NCI-H1417 treated with DMSO at 0.1 percent for 48 hours (cell line): ENCODE measurements around the gene POLA2.
"Not testable (repeated sequence)": the region's sequence is repeated elsewhere in the genome, so short reads cannot be mapped to it uniquely, and the experiment has no call there.

Source experiments
- DNase-seq: peaks from one replicate; lab custom pipeline; 2025; lab: John Stamatoyannopoulos, UW

POLA2 gene

DNA sequence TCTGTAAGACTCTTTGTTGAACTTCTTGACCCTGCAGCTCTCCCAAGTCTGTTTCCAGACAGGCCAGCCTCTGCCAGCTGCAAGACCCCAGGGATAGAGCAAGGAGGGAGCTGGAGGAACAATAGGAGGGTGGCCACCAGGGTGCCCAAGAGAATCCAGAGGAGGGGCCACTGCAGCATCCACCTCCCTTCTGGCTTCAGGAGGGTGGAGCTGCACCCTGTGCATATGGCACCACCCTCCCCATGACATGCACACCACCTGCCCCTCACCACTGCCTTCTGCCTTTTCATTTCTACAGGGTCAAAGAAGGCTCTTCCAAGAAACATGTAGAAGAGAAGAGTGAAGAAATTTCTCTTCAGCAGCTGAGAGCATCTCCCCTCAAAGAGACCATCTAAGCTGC lies 20.1 kb upstream of the POLA2 start:
- no peak for DNase-seq

DNA sequence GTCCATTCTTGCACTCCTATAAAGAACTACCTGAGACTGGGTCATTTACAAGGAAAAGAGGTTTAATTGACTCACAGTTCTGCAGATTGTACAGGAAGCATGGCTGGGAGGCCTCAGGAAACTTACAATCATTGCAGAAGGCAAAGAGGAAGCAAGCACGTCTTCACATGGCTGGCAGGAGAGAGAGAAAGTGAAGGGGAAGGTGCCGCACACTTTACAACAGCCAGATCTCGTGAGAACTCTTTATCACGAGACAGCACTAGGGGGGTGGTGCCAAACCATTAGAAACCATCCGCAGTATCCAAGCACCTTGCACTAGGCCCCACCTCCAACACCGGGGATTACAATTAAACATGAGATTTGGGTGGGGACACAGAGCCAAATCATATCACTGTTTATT lies 19.4 kb upstream of the POLA2 start:
- DNase-seq: no peak

DNA sequence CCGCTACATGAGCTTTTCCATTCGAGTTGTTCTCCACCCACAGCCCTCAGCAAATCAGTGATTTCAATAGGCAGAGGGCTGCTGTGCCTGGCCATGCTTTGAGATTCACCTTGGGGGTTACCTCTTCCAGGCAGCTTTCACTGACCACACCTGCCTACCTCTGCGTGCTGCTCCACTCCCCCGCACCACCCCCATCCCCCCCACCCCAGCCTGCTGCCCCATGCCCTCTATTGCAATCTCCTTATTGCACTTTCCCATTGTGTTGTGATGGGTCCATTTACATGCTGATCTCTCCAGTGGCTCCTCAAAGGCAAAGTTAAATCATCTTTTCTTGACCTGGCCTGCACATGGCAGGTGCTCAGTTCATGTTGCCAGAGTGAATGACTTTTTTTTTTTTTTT lies 18.0 kb upstream of the POLA2 start:
- DNase-seq: no peak

DNA sequence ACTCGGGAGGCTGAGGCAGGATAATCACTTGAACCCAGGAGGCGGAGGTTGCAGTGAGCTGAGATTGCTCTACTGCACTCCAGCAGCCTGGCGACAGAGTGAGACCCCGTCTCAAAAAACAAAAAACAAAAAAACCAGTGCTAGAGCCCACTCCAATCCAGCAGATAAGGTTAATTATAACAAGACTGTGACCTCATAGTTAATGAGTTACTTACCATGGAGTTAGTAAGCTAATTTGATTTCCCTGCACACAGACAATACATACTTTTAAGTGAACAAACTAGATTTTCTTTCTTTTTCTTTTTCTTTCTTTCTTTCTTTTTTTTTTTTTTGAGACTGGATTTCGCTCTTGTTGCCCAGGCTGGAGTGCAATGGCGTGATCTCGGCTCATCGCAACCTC lies 16.7 kb upstream of the POLA2 start:
- not testable (repeated sequence) for DNase-seq

DNA sequence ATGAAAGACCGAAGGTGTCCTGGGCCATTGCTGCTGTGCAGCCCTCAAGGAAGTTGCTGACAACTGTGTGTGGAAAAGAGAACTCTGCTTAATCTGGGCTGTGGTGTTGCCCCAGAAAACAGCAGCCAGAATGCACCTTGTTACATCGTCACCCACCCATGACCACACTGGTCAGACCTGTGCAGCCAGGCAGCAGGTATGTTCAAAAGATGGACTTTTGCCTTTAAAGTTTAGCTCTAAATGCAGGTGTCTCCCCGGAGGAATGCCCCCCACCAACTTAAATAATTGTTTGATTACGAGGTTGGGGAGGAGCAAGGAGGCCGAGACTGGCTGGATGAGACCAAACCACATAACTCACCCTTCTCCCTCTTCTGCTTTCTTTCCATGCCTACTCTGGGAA lies 15.3 kb upstream of the POLA2 start:
- no peak for DNase-seq

DNA sequence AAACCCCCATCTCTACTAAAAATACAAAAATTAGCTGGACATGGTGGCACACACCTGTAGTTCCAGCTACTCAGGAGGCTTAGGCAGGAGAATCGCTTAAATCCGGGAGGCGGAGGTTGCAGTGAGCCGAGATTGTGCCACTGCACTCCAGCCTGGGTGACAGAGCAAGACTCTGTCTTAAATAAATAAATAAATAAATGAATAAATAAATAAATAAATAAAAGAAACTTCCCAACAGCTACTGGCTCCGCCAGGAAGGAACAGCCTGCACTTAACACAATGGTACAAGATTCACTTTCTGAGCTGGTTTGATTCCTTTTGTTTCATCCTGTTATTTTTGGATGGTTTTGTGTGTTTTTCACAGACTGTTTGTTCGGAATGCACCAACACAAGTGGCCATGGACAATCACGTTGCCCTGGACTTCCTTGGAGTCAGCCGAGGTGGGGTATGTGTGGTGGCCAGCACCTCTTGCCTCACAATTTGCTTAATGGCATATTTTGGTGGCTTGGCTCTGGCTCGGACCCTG lies 13.5 kb upstream of the POLA2 start:
- DNase-seq: not testable (repeated sequence)

DNA sequence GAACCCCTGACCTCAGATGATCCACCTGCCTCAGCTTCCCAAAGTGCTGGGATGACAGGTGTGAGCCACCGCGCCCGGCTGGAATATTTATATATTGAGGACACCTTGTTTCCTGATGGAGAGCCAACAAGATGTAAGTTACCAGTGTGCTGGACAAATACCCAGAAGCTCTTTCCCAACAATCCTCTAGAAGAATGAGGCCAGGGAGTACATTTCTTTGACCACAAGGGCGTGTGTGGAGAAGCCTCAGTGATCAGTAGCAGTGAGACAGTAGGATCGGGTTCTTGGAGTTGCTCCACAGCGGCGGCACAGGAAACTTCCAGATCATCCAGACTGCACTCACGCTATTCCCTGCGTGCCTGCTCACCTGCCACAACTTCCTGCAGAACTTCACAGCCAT lies 10.3 kb upstream of the POLA2 start:
- DNase-seq: no peak

DNA sequence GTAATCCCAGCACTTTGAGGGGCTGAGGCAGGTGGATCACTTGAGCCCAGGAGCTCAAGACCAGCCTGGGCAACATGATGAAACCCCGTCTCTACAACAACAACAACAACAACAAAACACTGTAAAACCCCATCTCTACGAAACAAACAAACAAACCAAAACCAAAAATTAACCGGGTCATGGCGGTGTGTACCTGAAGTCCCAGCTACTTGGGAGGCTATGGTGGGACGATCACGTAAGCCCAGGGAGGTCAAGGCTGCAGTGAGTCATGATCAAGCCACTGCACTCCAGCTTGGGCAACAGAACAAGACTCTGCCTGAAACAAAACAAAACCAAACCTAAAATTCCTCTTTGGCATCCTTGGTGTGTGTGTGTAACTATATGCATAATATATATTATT lies 7.0 kb upstream of the POLA2 start:
- no peak for DNase-seq

DNA sequence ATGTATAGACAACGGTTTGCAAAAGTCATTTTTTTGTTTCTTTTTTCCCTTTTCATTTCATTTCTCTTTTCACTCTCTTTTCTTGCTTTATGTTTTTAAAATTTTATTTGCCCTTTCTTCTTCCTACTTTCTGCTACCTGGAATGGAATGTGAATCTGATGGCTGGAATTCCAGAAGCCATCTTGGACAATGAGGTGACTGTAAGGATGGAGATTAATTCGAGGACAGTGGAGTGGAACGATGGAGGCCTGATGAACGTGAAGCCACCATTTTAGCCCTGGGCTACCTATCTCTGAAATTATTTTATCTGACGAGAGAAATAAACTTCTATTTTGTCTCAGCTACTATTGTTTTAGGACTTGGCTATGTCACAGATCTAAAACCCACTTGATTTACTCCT lies 2.8 kb upstream of the POLA2 start:
- DNase-seq: no peak

DNA sequence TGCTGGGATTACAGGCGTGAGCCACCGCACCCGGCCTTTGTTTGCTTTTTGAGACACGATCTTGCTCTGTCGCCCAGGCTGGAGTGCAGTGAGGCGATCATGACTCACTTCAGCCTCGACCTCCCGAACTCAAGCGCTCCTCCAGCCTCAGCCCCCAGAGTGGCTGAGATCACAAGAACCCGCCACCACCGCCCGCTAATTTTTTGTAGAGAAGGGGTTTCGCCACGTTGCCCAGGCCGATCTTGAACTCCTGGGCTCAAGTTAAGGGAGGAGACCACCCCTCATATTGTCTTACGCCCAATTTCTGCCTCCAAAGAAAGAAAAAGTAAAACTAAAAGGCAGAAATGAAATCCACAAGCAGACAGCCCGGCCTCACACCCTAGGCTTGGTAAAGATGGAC lies 1.5 kb upstream of the POLA2 start:
- no peak for DNase-seq

DNA sequence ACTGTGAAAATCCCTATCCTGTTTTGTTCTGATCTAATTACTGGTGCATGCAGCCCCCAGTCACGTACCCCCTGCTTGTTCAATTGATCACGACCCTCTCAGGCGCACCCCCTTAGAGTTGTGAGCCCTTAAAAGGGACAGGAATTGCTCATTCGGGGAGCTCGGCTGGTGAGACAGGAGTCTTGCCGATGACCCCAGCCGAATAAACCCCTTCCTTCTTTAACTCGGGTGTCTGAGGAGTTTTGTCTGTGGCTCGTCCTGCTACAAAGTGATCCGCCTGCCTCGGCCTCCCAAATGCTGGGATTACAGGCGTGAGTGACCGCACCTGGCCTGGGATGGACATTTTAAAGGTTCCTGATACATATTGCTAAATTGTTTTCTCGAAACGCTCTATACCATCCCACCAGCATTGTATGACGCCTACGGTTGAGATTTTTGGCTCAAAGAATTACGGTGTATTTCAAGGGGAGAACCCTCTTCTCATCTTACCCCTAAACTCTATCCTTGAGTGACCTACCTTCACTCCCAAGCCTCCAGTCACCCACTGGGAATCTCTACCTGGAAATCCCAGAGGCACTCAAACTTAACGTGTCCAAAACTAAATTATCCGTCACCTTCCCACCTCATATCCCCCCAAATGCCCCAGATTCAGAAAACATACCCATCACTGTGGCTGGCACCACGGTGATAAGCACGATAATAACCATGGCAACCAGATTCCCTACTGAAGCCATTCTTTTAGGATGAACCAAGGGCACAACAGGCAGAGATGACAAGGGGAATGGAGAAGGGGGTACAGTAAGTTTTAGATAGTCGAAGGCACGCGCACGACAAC lies 789 bp upstream of the POLA2 start:
- DNase-seq: no peak

DNA sequence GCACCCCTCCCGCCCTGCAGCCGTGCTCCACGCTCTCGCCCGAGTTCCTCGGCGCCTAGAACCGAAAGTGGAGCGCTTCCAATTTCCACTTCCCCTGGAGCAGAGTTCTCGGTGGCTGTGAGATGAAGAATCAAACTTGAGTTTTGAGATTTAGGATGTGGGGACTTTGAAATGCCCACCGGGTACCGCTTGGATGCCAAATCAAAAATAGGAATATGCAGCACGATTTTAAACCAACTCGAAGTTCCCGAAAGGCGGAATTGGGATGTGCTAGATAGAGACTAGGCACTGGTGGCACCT lies 569 bp downstream of the POLA2 start:
- DNase-seq: no peak

DNA sequence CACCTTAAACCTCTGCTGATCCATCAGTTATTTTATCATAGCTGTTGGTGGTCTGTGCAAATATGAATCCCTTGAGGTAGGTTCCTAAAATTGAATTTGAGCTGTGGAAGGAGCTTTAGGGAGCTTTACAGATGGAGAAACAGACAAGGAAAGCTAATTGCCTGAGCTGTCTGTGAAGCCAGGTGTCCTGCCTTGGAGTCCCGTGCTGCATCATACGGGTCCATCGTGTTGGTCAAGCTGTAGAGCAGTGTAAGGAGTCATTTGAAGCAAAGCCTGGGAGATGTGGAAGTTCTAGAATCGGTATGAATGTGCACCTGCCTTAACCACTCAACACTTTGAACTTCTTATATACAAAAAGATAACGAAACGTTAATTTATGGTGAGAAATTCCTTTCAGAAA lies 1.0 kb downstream of the POLA2 start:
- DNase-seq: no peak

DNA sequence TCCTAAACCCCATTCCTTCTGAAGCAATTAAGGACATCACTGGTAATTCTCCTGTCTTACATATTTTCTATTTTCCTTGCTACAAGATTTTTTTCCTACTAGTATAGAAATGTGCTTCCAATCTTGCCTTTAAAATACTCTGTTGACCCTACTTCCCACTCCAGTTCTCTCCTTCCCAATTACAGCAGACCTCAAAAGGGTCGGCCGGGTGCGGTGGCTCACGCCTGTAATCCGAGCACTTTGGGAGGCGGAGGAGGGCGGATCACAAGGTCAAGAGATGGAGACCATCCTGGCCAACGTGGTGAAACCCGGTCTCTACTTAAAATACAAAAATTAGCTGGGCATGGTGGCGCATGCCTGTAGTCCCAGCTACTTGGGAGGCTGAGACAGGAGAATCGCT lies 3.0 kb downstream of the POLA2 start:
- not testable (repeated sequence) for DNase-seq

DNA sequence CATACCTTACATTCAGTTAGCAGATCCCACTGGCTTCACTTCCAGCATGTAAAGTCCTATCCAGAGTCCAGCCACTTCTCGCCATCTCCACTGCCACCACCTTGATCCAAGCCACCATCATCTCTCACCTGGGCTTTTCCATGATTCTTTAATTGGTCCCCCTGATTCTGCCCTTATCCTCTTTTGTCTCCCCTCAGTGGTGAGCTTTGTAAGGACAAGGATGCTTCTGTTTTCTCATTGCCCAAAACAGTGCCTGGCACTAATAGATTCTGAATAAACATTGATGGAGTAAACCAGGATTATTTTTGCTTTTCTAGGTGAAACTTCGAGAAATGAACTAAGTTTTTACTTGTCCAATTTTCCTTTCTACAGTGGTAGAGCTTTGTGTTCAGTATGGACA lies 4.4 kb downstream of the POLA2 start:
- DNase-seq: no peak

DNA sequence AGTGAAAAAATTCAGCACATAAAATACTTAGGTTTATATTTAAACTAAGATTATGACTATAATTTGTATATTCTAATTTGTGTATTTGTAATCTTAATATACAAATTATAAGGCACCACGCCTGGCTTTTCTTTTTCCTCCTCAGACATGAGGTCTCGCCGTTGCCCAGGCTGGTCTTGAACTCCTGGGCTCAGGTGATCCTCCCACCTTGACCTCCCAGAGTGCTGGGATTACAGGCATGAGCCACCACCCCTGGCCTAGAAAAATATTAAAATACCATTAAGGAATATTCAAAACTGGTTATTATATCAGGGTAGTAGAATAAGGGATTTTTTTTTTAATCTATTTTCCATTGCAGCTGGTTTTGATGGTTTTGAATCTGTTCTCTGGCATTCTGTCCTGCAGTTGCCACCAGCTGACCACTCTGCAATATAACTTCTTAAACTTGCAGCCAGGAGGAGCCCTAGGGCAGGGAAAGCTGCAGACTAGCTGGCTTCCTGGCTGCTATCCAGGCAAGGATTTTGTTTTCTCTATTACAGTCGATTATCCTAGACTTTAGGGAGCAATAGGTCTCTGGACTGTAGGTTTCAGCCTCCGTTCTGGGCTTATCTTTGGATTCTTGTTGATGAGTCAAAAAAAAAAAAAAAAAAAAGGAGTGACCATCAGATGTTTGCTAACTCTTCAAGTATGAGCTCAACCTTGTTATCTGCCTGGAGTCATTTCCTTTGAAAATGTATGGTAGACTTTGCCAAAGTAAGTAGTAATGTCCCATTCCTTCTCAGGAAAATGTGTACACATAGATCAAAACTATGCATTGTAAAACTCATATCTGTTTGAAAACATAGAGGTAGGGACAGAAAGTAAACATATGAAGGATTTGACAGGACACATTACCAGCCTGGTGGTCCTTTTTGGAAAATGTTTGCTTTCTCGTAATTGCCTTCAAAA lies 13.2 kb downstream of the POLA2 start:
- no peak for DNase-seq

DNA sequence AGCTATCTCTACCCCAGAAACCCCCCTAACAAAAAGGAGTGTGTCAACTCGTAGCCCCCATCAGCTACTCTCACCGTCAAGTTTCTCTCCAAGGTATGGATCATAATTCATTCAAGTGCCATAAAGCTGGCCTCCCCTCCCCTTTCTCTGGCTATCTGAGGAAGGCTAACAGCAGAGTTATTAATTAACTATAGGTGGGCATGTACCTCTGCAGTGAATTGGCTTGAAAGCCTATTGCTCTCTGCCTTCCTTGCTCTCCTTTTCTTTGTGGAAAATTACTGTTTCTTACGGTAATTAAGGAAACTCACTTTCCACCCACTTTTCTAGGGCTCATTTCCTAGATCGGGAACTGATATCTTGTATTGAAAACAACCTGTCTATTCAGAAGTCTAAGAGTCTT lies 14.1 kb downstream of the POLA2 start:
- DNase-seq: no peak

DNA sequence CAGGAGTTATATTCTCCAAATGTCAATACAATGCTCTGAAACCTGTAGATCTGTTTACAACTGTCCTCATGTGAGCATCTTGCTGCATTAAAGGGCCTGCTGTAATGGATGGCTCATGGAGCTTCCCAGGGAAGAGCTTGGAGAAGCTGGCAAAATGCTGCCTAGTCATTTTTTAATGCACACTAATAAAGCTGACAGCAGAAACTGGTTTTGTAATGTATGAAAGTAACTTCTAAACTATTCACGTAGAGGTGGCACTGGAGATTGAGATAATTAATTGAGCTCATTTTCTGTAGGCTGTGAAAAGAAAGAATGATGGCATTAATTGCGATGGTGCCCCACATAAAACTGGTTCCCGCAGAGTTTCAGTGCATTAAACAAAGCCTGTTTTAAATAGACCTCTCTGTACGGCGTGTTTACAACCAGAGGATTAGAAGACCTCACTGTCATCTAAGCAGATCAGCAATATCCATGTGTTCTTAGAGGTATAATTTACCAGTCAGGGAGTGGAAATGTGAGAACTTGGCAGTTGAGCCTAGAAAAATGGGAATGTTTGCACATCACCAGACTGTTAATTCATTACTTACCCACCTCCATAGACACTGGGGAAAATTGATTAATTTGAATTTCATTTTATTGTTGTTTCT lies 16.0 kb downstream of the POLA2 start:
- no peak for DNase-seq

DNA sequence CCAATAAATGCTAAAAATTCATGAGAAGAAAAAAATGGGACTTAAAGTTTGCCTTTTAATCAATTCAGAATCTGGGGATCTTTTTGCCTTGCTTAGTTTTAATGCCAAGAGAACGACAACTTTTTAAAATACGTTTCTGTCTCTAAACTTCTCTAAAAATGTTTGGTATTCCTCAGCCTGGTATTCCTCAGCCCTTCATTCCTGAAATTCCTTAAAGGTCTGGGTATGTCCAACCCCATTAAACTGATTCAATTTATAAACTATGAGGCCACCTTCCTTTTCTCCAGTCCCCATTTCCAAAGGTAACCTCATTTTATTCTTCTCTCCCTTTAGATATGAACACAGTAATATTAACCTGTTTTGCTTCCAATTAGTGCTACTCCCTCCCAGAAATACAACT lies 16.6 kb downstream of the POLA2 start:
- DNase-seq: no peak

DNA sequence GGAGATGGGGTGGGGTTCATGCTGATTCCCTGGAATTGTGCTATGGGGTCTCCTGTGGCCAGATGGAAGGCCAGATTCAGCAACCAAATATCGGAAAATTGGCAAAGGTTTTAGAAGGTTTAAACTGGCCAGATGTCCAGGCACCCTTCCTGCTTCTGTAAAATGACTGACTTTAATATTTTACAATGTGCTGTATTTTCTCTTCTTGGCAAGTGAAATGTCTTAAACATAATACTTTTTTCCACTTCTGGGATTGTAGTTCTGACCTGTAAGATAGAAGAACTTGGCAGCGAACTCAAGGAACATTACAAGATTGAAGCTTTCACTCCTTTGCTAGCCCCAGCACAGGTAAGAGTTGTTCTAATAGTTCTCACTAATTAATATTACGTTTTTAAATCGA lies 17.5 kb downstream of the POLA2 start:
- no peak for DNase-seq

DNA sequence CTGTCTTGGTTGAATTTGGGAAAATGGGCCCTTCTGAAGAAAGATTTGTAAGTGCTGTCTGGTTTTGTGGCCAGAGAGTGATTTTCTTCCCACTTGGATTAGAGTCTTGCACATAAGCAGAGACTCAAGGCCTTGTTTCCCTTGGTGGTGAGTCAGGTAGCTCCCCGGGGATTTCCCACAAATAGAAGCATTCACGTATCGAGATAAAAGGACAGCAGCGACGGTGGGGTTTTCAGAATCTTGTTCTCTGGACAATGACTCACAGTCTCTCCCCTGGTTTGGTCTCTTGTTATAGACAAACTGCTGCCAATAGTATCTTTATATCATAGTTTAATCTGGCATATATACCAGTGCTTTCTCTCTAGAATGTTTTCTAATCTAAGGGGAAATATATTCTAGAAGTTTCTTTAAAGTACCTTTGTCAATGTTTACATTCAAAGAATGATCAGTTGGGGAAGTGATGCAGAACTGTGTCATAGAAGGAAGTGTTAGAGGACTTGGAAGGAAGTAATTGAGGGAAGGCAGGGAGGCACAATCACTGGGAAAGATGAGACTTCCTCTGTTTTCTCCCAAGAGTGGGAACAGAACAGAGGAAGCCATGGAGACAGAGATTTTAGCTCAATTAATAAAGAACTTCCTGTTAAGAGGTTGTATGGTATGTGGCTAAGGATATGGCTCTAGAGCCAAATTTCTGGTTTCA lies 18.1 kb downstream of the POLA2 start:
- no peak for DNase-seq

DNA sequence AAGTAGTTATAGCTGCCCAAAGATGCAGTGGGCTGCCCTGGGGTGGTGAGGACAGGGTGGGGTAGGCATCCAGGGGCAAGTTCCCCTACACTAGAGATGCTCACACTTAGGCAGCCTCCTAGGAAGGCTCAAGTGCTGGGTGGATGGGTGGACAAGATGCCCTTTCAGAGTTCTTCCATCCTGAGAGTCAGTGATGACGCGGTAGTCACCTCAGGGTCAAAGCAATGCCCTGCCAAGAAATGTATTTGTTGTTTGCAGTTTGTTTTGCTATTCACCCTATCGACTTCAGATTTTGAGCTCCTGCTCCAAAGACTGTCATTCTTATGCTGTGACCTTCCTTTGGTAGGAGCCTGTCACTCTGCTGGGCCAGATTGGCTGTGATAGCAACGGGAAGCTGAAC lies 18.9 kb downstream of the POLA2 start:
- DNase-seq: no peak
